Testis (tissue), 2 donors: ENCODE data around the gene ROR2.

ENCODE experiments used
- CTCF ChIP-seq, 3 experiments: fragments of 450-650 bp in 2 of 3; fragments of 200-600 bp in 1 of 3; sonication (generic) in 1 of 3; IDR thresholded peaks; one replicate each; pipeline ENCODE4 v1.5.1; 2016 to 2019; ENCODE audit warnings: antibody characterized with exemption in 3 of 3, mild to moderate bottlenecking in 2 of 3, moderate library complexity in 1 of 3
- POLR2A ChIP-seq: fragments of 450-650 bp; IDR thresholded peaks from one replicate; pipeline ENCODE4 v1.6.1; 2017; ENCODE audit warnings: antibody characterized with exemption, mild to moderate bottlenecking, moderate library complexity

GRCh38 chr9:91560301-91560700, 389.7 kb downstream of the ROR2 start:
- TF ChIP-seq CTCF (IDR thresholded peaks at IDR 0.05) (no peak), POLR2A (no peak)
